AG09309 (cell line): ENCODE measurements around the gene ALG10.
"Not testable (repeated sequence)": the region's sequence is repeated elsewhere in the genome, so short reads cannot be mapped to it uniquely, and the experiment has no call there.

Source experiments
- DNase-seq: peaks from one replicate; pipeline ENCODE4 v3.0.0-alpha.2; 2010; ENCODE audit warnings: low read depth
- H3K4me3 ChIP-seq: 2 replicates; pipeline ENCODE4 v1.5.1; 2011; ENCODE audit warnings: mild to moderate bottlenecking, low read depth, low read length, moderate library complexity; ENCODE audit not compliant: control insufficient read depth
- CTCF ChIP-seq: IDR thresholded peaks from 2 replicates; pipeline ENCODE4 v1.5.1; 2011; ENCODE audit warnings: mild to moderate bottlenecking, low read depth, low read length, inconsistent platforms; ENCODE audit not compliant: insufficient read depth, control insufficient read depth; ENCODE audit errors: missing control alignments

The ALG10 gene

GRCh38 chr12:34016361-34016760 is 5.9 kb upstream of the ALG10 start:
- H3K4me3 ChIP-seq = no peak overlapping the region
- DNase-seq = no peak
- peak; percentile 3 for TF ChIP-seq CTCF

GRCh38 chr12:34021071-34021470 is 1.2 kb upstream of the ALG10 start:
- no peak for DNase-seq
- TF ChIP-seq CTCF = no peak
- no peak overlapping the region for H3K4me3 ChIP-seq

DNA sequence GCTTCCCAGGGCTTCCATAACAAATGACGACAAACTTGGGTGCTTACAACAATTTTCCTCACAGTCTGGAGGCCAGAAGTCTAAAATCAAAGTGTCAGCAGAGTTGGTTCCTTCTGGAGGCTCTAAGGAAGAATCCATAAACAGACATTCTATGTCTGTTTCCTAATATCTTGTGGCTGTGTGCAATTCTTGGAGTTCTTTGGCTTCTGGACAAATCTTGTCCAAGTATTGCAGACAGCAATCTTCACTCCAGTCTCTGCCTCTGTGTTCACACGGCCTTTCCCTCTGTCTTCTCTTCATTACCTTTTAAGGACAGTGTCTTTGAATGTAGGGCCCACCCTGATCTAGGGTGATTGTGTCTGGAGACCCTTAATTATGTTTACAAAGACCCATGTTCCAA is 5.4 kb downstream of the ALG10 start:
- not testable (repeated sequence) for DNase-seq

DNA sequence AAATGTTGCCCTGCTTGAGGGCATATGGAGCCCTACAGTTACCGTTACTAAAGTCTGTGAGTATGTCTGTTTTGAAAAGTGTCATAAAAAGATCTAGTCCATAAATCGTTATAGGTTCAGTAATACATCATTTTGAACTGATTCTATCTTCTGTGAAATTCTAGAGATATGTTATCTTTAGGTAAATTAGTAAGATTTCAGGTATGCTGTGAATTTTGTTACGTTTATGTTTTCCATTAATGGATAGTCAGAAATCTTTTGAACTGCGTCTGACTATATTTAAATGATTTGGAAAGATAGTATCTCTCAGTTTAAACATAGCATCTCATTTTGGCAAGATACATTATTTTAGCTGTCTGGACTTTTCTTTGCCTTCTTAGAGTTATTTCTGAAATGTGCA is 8.3 kb downstream of the ALG10 start:
- TF ChIP-seq CTCF = no peak
- no peak for DNase-seq

More for the DNA sequence above, 5.4 kb downstream of the ALG10 start:
- H3K4me3 ChIP-seq = not testable (repeated sequence)

GRCh38 chr12:34033628-34034296 is 11.5 kb downstream of the ALG10 start:
- no peak overlapping the region for H3K4me3 ChIP-seq
- DNase-seq = no peak
- TF ChIP-seq CTCF = peak; percentile 47

More for the DNA sequence above, 8.3 kb downstream of the ALG10 start:
- H3K4me3 ChIP-seq = no peak overlapping the region

DNA sequence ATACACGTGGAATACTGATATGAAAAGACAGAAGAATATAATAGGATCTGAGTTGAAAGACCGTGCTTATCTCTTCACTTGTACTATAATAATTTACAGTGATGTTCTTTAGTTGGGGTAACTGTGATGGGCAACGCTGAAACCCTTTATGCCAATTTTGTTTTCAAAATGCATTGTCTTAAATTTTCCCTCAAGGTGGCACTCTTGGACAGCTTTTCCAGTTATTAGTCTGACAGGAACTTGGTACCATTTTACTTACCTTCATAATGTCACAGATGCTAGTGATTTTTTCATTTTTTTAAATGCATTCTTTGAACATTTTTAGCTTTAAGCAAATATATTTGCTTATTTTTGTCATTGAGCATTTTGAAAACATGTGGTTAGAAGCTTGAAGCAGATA is 16.1 kb downstream of the ALG10 start:
- H3K4me3 ChIP-seq, DNase-seq: not testable (repeated sequence)
- peak; percentile 16 for TF ChIP-seq CTCF

GRCh38 chr12:34046570-34046969 is 24.3 kb downstream of the ALG10 start:
- no peak for TF ChIP-seq CTCF
- DNase-seq = no peak
- H3K4me3 ChIP-seq = no peak overlapping the region

DNA sequence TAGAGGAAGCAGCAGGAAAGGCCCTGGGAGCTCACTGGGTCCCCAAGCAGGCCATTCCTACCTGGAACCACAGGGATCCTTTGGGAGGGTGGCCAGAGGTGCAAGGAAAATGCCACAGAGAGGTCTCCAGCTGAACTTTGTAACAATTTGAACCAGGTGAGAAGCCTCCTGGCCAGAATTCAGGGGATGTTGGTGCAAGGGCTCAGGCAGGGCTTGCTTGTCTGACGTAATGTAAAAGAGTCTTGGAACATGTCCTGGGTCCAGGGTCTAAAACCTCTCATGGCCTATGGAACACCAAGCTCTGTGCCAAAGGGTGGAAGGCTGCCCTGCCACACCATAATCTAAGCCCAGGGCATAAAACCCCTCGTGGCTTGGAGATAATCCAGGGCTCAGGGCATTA is 25.6 kb downstream of the ALG10 start:
- H3K4me3 ChIP-seq, DNase-seq: not testable (repeated sequence)
